ENCODE measurements around the gene KIF1A. TPM values are rescaled to one million over a fixed set of nuclear protein-coding genes. Genes with fewer than 3 reads are reported as not detected.

The KIF1A gene
- total and polyA plus RNA-seq, 2 of the 13 experiments (the other 11 are each of a cell fraction or from before 2014, with no cell fraction given): 0.01 TPM; not detected in 1

DNA sequence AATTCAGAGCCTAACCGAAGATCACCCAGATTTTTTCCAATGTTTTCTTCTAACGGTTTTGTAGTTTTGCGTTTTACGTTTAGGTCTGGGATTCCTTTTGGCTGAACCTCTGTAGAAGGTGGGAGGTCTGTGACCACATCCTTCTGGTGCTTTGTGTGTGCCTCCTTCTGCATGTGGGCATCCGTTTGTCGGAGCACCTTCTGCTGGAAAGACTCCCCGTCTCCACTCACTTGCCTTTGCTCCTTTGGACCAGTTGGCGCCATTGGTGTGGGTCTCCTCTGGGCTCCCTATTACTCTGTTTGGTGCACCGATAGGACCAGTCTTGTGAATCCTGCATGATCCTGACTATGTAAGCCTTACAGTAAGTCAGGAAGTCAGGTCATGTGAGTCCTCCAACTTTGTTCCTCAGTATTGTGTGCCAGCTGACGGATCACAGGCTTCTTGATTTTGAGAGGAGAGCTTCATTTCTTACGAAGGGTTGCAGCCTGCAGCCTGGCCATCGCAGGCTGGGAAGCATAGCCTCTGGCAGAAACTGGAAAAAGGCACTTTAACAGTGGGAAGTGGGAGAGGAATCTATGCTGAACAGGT, 114.7 kb downstream of the KIF1A start (continued):
- no peak for TF ChIP-seq TSC22D2 (CRISPR knock-in tag; IDR thresholded peaks at IDR 0.05; ENCODE audit: borderline replicate concordance)
- TF ChIP-seq ZNF547 (CRISPR knock-in tag; IDR thresholded peaks at IDR 0.05): no peak

DNA sequence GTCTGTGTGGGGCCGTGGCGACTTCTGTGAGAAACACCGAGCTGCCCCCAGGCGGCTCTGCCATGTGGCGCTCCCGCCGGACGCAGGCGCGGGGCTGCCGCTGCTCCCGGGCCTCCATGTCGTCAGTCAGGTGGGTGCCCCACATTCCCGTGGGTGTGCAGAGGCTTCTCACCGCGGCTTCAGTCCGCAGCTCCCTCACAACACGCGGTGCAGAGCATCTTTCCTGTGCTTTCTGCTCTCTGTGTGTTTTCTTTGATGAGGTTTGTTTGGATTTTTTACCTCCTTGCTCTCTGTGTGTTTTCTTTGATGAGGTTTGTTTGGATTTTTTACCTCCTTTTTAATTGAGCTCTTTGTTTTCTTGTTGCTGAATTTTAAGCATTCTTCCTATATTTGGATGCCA, 115.4 kb downstream of the KIF1A start:
- no peak overlapping the region for H2AFZ ChIP-seq (ENCODE audit: low read length)
- in situ Hi-C loops (cut with HindIII; ENCODE audit: extremely low pct_ligation_motif_present, low pct_unique_long_range_greater_than_20kb): loop anchor here (10.0 kb wide), 1 partner anchor 180 kb away; no protein-coding TSS in a partner anchor
- H3K79me2 ChIP-seq (ENCODE audit: insufficient read depth, low read length): no peaks in the 10 kb centered on the region
- ATAC-seq: no peak; the same call in 2 of the 3 replicates
- H3K4me3 ChIP-seq (replicated peaks in 1 of 3; ENCODE audit: insufficient read depth in 1 of 3, low read depth in 2 of 3, low read length in 3 of 3): no peak overlapping the region
- no peak for DNase-seq (ENCODE audit: low spot score)
- H3K9me3 ChIP-seq (ENCODE audit: low read length): no peaks in the 10 kb centered on the region
- no peaks in the 10 kb centered on the region for H4K20me1 ChIP-seq (ENCODE audit: insufficient read depth, low read length)
- intact Hi-C loops (cut with micrococcal nuclease; ENCODE audit: unreplicated experiment): no loop called here
- BruUV-seq (replicated peaks): no TSS peak
- WGBS (ENCODE audit: low lambda C conversion rate): 13% methylated on average over 19 of the region's 19 CpGs
- no peaks in the 10 kb centered on the region for H3K36me3 ChIP-seq (replicated peaks in 1 of 2; ENCODE audit: control insufficient read depth in 1 of 2, insufficient read depth in 2 of 2, low read length in 2 of 2)
- TF ChIP-seq EZH2 (conservative IDR thresholded peaks at IDR 0.05; ENCODE audit: low read depth, low read length) (peak; percentile 80; the same call in 1 of the 2 replicates), PAX8 (CRISPR knock-in tag; IDR thresholded peaks at IDR 0.05; ENCODE audit: borderline replicate concordance) (no peak)
- ChIA-PET CTCF (ENCODE audit: low intra/inter-chr PET ratio, low total read pairs) (no interaction called here), POLR2A (no interaction called here)
- no peak overlapping the region for H3K4me2 ChIP-seq (ENCODE audit: low read depth, low read length)
- no peaks in the 10 kb centered on the region for H3K4me1 ChIP-seq (ENCODE audit: insufficient read depth, low read length)
- H3K27ac ChIP-seq (ENCODE audit: extremely low read length, insufficient read depth, low read length): no peak overlapping the region
- FAIRE-seq: no peak
- peaks cover 33 to 87% of the 10 kb centered on the region in 2 experiments for H3K27me3 ChIP-seq (ENCODE audit: control insufficient read depth in 1 of 2, insufficient read depth in 2 of 2, low read length in 2 of 2)
- H3K9ac ChIP-seq (ENCODE audit: insufficient read depth, low read depth, low read length): no peak overlapping the region

DNA sequence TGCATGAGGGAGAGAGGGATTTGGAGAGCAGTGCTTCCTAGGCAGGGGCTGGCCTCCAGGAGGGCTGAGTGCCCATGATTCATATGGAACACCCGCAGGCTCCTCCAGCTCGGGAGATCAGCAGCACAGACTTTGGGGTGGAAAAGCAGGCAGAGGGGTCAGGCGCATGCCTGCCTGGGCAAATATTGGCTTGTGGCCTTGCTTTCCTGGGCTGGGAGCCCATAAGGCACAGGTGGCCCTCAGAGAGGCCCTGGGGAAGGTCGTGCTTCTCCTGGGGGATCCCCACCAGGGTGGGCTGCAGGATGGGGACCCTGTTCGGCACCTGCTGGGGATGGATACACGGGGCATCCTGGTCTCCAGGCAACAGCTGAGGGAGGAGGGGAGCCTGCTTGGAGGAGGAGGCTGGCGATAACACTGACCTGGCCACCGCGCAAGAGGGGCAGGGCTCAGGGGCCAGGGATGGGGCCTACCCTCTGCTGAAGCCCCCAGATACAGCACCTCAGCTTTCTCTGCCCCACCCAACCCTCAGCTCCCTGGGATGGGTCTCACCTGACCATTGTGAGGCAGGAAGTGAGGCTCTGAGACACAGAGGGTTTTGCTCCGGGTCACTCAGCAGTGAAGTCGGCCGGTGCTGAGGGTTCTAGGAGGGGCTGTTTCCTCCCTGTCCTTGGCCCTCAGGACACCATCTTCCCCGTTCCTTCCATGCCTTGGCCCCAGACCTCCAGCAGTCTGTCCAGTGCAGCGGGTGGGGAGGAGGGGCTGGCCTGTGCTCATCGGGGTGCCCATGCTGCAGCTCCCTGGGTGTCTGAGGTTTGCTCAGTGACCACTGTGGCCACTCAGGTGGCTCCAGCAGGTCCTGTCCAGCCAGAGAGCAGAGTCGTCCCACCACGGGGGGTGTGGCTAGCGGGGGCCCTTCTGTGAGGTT, 116.3 kb downstream of the KIF1A start:
- ChIA-PET POLR2A (no interaction called here), CTCF (ENCODE audit: low intra/inter-chr PET ratio, low total read pairs) (no interaction called here)
- in situ Hi-C loops (cut with HindIII; ENCODE audit: extremely low pct_ligation_motif_present, low pct_unique_long_range_greater_than_20kb): loop anchor here (10.0 kb wide), 1 partner anchor 179 kb away; no protein-coding TSS in a partner anchor
- no peaks in the 10 kb centered on the region for H3K79me2 ChIP-seq (ENCODE audit: insufficient read depth, low read length)
- no peaks in the 10 kb centered on the region for H3K9me3 ChIP-seq (ENCODE audit: low read length)
- H3K4me1 ChIP-seq (ENCODE audit: insufficient read depth, low read length): no peaks in the 10 kb centered on the region
- BruUV-seq (replicated peaks): no TSS peak
- no peak overlapping the region for H3K4me3 ChIP-seq (replicated peaks in 1 of 3; ENCODE audit: insufficient read depth in 1 of 3, low read depth in 2 of 3, low read length in 3 of 3)
- TF ChIP-seq HNRNPLL (IDR thresholded peaks at IDR 0.05; ENCODE audit: low read depth, low read length, poor library complexity, severe bottlenecking) (peak; percentile 17), ZNF552 (CRISPR knock-in tag; IDR thresholded peaks at IDR 0.05; ENCODE audit: borderline replicate concordance) (no peak)
- no peak overlapping the region for H2AFZ ChIP-seq (ENCODE audit: low read length)
- H4K20me1 ChIP-seq (ENCODE audit: insufficient read depth, low read length): no peaks in the 10 kb centered on the region
- no peak overlapping the region for H3K27ac ChIP-seq (ENCODE audit: extremely low read length, insufficient read depth, low read length)
- peaks cover 31 to 79% of the 10 kb centered on the region in 2 experiments for H3K27me3 ChIP-seq (ENCODE audit: control insufficient read depth in 1 of 2, insufficient read depth in 2 of 2, low read length in 2 of 2)
- FAIRE-seq (no peak), ATAC-seq (no peak; the same call in 2 of the 3 replicates), DNase-seq (ENCODE audit: low spot score) (no peak)
- H3K4me2 ChIP-seq (ENCODE audit: low read depth, low read length): no peak overlapping the region
- no peaks in the 10 kb centered on the region for H3K36me3 ChIP-seq (replicated peaks in 1 of 2; ENCODE audit: control insufficient read depth in 1 of 2, insufficient read depth in 2 of 2, low read length in 2 of 2)
- intact Hi-C loops (cut with micrococcal nuclease; ENCODE audit: unreplicated experiment): no loop called here
- WGBS (ENCODE audit: low lambda C conversion rate): 1% methylated on average over 17 of the region's 18 CpGs
- no peak overlapping the region for H3K9ac ChIP-seq (ENCODE audit: insufficient read depth, low read depth, low read length)
